Progenitor cell of endocrine pancreas (in vitro differentiated cells): ENCODE results near the gene SNTB2. TPM values are rescaled to one million over a fixed set of nuclear protein-coding genes. Genes with fewer than 3 reads are reported as not detected.

ENCODE experiments used
- DNase-seq: peaks from one replicate; pipeline ENCODE4 v3.0.0; 2021; ENCODE audit warnings: low spot score; ENCODE audit not compliant: unreplicated experiment
- H3K27ac Mint-ChIP-seq: 2 replicates; pipeline ENCODE4 v1.8.0; 2021; ENCODE audit warnings: mild to moderate bottlenecking, moderate library complexity, mixed read lengths
- H3K27me3 Mint-ChIP-seq: 2 replicates; pipeline ENCODE4 v1.8.0; 2021; ENCODE audit warnings: mixed read lengths
- H3K36me3 Mint-ChIP-seq: 2 replicates; pipeline ENCODE4 v1.8.0; 2022; ENCODE audit warnings: mixed read lengths; ENCODE audit not compliant: insufficient read depth
- H3K4me1 Mint-ChIP-seq: 2 replicates; pipeline ENCODE4 v1.8.0; 2021; ENCODE audit warnings: low read depth, mixed read lengths
- H3K4me3 Mint-ChIP-seq: 2 replicates; pipeline ENCODE4 v1.8.0; 2021; ENCODE audit warnings: low read depth, mild to moderate bottlenecking, moderate library complexity, mixed read lengths
- H3K9me3 Mint-ChIP-seq: 2 replicates; pipeline ENCODE4 v1.8.0; 2021; ENCODE audit warnings: low read depth, mixed read lengths
- total RNA-seq: library from RNA; stranded (reverse); gene quantifications from 2 replicates; pipeline ENCODE4 v1.2.1, GENCODE V29; 2021
- TF ChIP-seq, protein P1 (sequence below): fragments of 200-600 bp; sonication (generic); IDR thresholded peaks from one replicate; pipeline ENCODE4 v1.5.0; 2021; ENCODE audit warnings: antibody characterized with exemption, mild to moderate bottlenecking; ENCODE audit not compliant: unreplicated experiment

Gene SNTB2
- total RNA-seq, 1 donor from 2014 or later, result 40.9 TPM

DNA sequence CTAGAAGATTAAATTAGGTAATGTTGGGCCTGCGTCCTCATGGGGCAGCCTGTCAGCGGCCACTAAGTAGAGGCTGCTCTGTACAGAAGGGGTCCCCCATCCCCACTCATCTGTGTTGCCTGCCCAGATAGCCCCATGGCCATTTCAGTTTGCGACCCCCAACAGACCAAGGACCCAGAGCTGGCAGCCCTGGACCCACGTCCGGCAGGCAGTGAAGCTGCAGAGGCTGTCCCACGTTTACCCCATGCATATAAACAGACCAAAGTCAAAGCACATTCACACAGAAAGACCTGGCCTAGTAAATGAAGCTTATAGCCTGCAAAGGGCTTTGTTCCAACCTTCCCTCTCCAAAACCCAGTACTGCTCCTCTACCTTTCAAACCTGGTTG, 138.8 kb downstream of the SNTB2 start:
- Mint-ChIP-seq H3K36me3 (peaks cover 23% of the 10 kb centered on the region), H3K27me3 (no peaks in the 10 kb centered on the region)

DNA sequence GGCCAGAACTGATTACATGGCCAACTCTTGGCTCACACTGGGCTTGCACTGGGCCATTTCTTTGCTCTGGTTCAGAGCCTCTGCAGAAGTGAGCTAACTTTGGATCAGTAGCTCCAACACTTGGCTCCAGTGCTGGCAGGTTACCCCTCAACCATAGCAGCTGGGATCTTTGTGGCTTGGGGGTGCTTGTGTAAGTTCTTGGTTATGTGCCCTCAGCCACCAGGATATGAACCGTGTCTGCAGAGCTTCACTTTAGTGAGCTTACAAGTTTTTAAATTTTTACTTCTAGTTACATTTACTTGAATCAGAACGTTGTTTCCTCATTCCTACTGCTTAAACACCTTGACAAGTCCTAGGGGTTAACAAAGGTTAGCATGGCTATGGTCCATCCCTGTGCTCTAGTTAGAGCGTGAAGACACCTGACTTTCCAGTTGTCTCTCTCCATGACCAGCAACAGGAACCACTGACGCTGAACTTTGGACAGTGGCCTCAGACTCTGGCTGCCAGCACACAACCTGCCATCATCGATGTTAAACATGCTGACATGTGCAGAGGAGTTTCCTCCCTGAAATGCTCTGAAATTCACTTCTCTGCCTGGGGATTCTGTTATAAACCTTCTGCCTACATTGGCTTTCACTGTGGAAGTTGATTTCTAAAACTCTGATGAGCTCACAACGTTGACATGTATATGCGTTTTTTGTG, 139.4 kb downstream of the SNTB2 start:
- TF ChIP-seq, protein P1, sequence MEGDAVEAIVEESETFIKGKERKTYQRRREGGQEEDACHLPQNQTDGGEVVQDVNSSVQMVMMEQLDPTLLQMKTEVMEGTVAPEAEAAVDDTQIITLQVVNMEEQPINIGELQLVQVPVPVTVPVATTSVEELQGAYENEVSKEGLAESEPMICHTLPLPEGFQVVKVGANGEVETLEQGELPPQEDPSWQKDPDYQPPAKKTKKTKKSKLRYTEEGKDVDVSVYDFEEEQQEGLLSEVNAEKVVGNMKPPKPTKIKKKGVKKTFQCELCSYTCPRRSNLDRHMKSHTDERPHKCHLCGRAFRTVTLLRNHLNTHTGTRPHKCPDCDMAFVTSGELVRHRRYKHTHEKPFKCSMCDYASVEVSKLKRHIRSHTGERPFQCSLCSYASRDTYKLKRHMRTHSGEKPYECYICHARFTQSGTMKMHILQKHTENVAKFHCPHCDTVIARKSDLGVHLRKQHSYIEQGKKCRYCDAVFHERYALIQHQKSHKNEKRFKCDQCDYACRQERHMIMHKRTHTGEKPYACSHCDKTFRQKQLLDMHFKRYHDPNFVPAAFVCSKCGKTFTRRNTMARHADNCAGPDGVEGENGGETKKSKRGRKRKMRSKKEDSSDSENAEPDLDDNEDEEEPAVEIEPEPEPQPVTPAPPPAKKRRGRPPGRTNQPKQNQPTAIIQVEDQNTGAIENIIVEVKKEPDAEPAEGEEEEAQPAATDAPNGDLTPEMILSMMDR, result no peak
- no peak overlapping the region for H3K27ac Mint-ChIP-seq
- DNase-seq, result no peak
- H3K27me3 Mint-ChIP-seq, result no peaks in the 10 kb centered on the region
- no peak overlapping the region for H3K4me3 Mint-ChIP-seq
- peaks cover 21% of the 10 kb centered on the region for H3K36me3 Mint-ChIP-seq
- no peaks in the 10 kb centered on the region for H3K9me3 Mint-ChIP-seq
- H3K4me1 Mint-ChIP-seq, result peaks cover 12% of the 10 kb centered on the region

More for the DNA sequence above, 138.8 kb downstream of the SNTB2 start:
- H3K4me3 Mint-ChIP-seq, result no peak overlapping the region
- H3K9me3 Mint-ChIP-seq, result no peaks in the 10 kb centered on the region
- DNase-seq, result no peak
- TF ChIP-seq, protein P1, result no peak
- peaks cover 12% of the 10 kb centered on the region for H3K4me1 Mint-ChIP-seq
- no peak overlapping the region for H3K27ac Mint-ChIP-seq

DNA sequence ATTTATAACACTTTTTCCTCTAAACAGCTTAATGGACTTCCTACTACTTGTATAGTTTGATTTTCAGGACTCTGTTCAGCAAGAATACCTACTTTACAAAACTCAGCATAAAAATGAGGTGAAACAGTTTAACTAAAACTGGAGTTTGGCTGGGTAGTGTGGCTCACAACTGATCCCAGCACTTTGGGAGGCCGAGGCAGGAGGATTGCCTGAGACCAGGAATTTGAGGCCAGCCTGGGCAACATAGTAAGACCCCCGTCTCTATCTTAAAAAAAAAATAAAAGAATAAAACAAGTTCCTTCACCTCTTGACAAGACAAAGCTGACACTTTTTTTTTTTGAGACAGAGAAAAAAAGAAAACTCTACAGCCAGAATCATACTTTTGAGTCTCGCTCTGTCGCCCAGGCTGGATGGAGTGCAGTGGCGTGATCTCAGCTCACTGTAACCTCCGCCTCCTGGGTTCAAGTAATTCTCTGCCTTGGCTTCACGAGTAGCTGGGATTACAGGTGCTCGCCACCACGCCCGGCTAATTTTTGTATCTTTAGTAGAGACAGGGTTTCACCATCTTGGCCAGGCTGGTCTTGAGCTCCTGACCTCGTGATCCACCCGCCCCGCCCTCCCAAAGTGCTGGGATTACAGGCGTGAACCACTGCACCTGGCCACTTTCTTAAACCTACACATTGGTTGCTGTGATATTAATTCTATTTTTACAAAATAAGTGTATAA, 140.8 kb downstream of the SNTB2 start:
- no peak for DNase-seq
- no peak overlapping the region for H3K4me3 Mint-ChIP-seq
- no peaks in the 10 kb centered on the region for H3K27me3 Mint-ChIP-seq
- peaks cover 16% of the 10 kb centered on the region for H3K36me3 Mint-ChIP-seq
- no peak overlapping the region for H3K27ac Mint-ChIP-seq
- TF ChIP-seq, protein P1, result no peak
- no peaks in the 10 kb centered on the region for H3K9me3 Mint-ChIP-seq
- peaks cover 12% of the 10 kb centered on the region for H3K4me1 Mint-ChIP-seq

DNA sequence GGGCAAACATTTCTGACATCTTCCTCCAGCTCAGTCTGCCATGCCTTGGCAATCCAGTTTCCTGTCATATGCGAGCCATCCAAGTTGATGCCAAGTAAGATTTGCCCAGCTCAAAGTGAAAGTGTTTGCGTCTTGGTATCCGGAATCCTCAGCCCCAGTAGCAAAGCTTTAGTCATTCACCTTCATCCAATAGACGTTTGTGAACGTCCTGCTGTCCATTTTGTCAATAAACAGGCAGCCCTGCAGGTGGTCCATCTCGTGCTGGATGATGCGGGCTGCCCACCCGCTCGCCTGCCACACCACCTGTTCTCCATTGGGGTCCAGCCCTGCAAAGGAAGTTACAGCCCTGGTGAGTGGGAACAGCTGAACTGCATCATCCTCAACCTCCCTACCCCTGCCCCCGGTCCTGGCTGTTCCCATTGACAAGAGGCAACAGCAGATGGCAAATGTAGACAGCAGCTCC, 141.9 kb downstream of the SNTB2 start:
- Mint-ChIP-seq H3K36me3 (peaks cover 17% of the 10 kb centered on the region), H3K9me3 (no peaks in the 10 kb centered on the region), H3K4me1 (peaks cover 12% of the 10 kb centered on the region), H3K27me3 (no peaks in the 10 kb centered on the region), H3K27ac (peak overlapping the region; percentile 81), H3K4me3 (peak overlapping the region; percentile 77)
- TF ChIP-seq, protein P1, result no peak
- no peak for DNase-seq

DNA sequence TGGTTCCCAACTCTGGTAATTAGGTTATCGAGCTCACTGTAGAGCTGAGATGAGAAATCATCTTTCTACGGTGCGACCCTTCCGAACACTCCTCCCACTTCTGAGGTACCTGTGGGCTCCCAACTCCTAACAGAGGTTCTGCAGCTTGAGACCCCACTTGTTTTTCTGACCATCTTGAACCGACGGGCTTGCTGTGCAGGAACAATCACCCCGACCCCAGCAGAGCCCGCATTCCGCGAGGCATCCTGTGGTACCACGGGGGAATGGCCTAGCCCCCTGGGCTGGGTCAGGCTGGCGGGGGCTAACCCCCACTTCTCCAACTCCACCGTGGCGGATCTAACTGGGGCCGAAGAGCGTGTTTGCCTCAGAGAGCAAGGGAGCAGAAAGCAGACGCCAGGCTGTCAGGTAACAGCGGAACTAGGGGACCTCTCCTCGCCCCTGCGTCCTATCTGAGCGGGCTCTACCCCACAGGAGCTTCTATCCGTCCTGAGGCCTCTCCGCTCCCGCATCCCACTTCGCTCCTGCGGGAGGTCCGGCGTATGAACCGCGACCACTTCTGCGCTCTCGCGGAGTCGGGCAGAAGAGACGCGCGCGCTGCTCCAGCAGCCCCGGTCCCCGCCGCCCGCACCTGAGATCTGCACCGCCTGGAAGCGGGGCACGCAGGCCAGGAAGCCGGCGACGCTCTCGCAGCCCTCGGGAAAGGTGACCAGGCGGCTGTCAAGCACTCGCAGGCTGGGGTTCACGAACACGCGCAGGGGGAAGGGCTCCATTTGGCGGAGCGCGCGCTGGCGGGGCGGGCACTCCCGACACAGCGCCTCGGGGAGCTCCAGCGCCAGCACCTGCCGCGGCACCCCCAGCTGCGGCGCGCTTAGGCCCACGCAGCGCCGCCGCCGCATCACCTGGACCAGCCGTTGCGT, 142.7 kb downstream of the SNTB2 start:
- peak overlapping the region; percentile 77 for H3K4me3 Mint-ChIP-seq
- DNase-seq, result no peak
- H3K9me3 Mint-ChIP-seq, result no peaks in the 10 kb centered on the region
- H3K27me3 Mint-ChIP-seq, result no peaks in the 10 kb centered on the region
- TF ChIP-seq, protein P1, result no peak
- H3K36me3 Mint-ChIP-seq, result peaks cover 19% of the 10 kb centered on the region
- H3K4me1 Mint-ChIP-seq, result peaks cover 12% of the 10 kb centered on the region
- H3K27ac Mint-ChIP-seq, result peak overlapping the region; percentile 81
